Suprapubic skin (tissue), 3 donors: Measurements from ENCODE around the gene DNM3.

Experiments
- POLR2AphosphoS5 ChIP-seq, 3 donors: sonication (generic); formaldehyde crosslinking; IDR thresholded peaks; one replicate each; pipeline ENCODE4 v1.6.1; 2017; ENCODE audit warnings: antibody characterized with exemption in 3 of 3
- TF ChIP-seq, protein P1 (sequence below), 2 donors: fragments of 200-600 bp in 1 of 2; fragments of 450-650 bp in 1 of 2; sonication (generic) in 1 of 2; IDR thresholded peaks; one replicate each; pipeline ENCODE4 v1.5.1; 2016 to 2019; ENCODE audit warnings: antibody characterized with exemption in 2 of 2, mild to moderate bottlenecking in 1 of 2, moderate library complexity in 1 of 2

DNA sequence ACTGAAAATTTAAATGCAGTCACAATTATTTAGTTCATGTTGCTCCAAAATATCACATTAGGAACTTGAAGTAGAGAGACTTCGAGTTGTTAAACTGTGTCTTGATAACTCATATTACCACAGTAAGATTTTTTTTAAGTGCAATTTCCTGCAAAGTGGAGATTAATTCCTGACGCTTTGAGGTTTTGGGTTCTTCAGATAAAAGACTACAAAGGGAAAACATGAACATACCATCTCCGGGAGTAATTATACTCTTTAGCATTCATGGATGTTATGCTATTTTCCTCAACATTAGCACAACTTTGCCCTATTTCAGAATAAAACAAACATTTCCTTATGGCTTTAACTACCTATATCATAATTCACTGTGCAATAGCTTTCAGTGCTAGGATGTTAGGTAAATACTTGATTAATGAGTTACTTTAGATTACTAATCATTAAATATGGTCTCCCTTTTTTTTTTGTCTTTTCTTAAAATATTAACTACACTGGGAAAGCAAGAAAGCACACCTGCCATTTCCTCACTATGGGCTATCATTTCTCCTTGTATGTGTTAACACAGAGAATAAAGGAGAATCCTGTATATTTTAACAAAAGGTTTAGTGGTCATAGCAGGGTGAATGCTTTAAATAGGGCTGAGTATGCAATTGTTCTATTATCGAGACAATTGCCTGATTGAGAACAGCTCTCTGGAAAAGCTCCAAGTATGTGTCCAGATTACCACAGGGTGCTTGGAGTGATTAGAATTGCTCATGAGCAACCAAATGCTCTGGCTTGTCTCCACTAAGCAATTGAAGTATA is 326.7 kb downstream of the DNM3 start:
- TF ChIP-seq, protein P1, sequence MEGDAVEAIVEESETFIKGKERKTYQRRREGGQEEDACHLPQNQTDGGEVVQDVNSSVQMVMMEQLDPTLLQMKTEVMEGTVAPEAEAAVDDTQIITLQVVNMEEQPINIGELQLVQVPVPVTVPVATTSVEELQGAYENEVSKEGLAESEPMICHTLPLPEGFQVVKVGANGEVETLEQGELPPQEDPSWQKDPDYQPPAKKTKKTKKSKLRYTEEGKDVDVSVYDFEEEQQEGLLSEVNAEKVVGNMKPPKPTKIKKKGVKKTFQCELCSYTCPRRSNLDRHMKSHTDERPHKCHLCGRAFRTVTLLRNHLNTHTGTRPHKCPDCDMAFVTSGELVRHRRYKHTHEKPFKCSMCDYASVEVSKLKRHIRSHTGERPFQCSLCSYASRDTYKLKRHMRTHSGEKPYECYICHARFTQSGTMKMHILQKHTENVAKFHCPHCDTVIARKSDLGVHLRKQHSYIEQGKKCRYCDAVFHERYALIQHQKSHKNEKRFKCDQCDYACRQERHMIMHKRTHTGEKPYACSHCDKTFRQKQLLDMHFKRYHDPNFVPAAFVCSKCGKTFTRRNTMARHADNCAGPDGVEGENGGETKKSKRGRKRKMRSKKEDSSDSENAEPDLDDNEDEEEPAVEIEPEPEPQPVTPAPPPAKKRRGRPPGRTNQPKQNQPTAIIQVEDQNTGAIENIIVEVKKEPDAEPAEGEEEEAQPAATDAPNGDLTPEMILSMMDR (IDR thresholded peaks at IDR 0.05) = no peak
- TF ChIP-seq POLR2AphosphoS5 (IDR thresholded peaks at IDR 0.05) = no peak
